Measurements from ENCODE around the gene PARD3. TPM values are rescaled to one million over a fixed set of nuclear protein-coding genes. Genes with fewer than 3 reads are reported as not detected.

Gene PARD3
- total RNA-seq, 1 experiment from 2014 or later: 154 TPM

- Histone ChIP-seq H3K4me3 (ENCODE audit: low read length) (no peak overlapping the region), H3K9me2 (replicated peaks; ENCODE audit: low read length) (no peaks in the 10 kb centered on the region), H3F3A (ENCODE audit: low read length, unreplicated experiment) (no peaks in the 10 kb centered on the region), H3K27ac (ENCODE audit: low read length) (no peak overlapping the region), H3K9ac (ENCODE audit: low read length) (no peak overlapping the region), H3K27me3 (ENCODE audit: low read length) (no peaks in the 10 kb centered on the region), H2AFZ (ENCODE audit: low read length) (no peak overlapping the region), H3K36me3 (ENCODE audit: low read depth, low read length) (no peaks in the 10 kb centered on the region), H3K4me1 (ENCODE audit: insufficient read depth, low read length) (no peaks in the 10 kb centered on the region), H4K20me1 (ENCODE audit: low read length) (no peaks in the 10 kb centered on the region), H3K79me2 (ENCODE audit: low read length) (no peaks in the 10 kb centered on the region), H3K9me3 (ENCODE audit: low read length) (no peaks in the 10 kb centered on the region), H3K4me2 (ENCODE audit: low read length) (no peak overlapping the region)
- CTCF ChIA-PET: no interaction called here
- ATAC-seq: no peak
- POLR2A ChIA-PET (ENCODE audit: unreplicated experiment): interaction anchor here (0.6 kb wide), 1 partner anchor 131 kb away, joined by 5 read pairs; no protein-coding TSS in a partner anchor
- TF ChIP-seq CTCF (conservative IDR thresholded peaks at IDR 0.05; ENCODE audit: low read depth, low read length) (no peak), EZH2phosphoT487 (IDR thresholded peaks at IDR 0.05; ENCODE audit: borderline replicate concordance, low read length) (no peak), EZH2 (IDR thresholded peaks at IDR 0.05; ENCODE audit: low read length, unreplicated experiment) (no peak)
- intact Hi-C loops (cut with micrococcal nuclease): no loop called here
- no peak for DNase-seq
- BruUV-seq (replicated peaks): no TSS peak
Measured at GRCh38 chr10:34830217-34830822, 15.2 kb upstream of the PARD3 start.

- H3K9ac ChIP-seq (ENCODE audit: low read length): no peak overlapping the region
- no peak overlapping the region for H3K27ac ChIP-seq (ENCODE audit: low read length)
- H4K20me1 ChIP-seq (ENCODE audit: low read length): no peaks in the 10 kb centered on the region
- no peaks in the 10 kb centered on the region for H3F3A ChIP-seq (ENCODE audit: low read length, unreplicated experiment)
- CTCF ChIA-PET: interaction anchor here (0.8 kb wide), 1 partner anchor 106 kb away, joined by 3 read pairs; no protein-coding TSS in a partner anchor
- intact Hi-C loops (cut with micrococcal nuclease): no loop called here
- H3K27me3 ChIP-seq (ENCODE audit: low read length): no peaks in the 10 kb centered on the region
- ATAC-seq (no peak), DNase-seq (no peak)
- no peaks in the 10 kb centered on the region for H3K9me3 ChIP-seq (ENCODE audit: low read length)
- H3K79me2 ChIP-seq (ENCODE audit: low read length): no peaks in the 10 kb centered on the region
- no peaks in the 10 kb centered on the region for H3K36me3 ChIP-seq (ENCODE audit: low read depth, low read length)
- H3K9me2 ChIP-seq (replicated peaks; ENCODE audit: low read length): no peaks in the 10 kb centered on the region
- no peak overlapping the region for H3K4me2 ChIP-seq (ENCODE audit: low read length)
- H3K4me1 ChIP-seq (ENCODE audit: insufficient read depth, low read length): peaks cover 4% of the 10 kb centered on the region
- POLR2A ChIA-PET (ENCODE audit: unreplicated experiment): no interaction called here
- no peak overlapping the region for H3K4me3 ChIP-seq (ENCODE audit: low read length)
- no peak overlapping the region for H2AFZ ChIP-seq (ENCODE audit: low read length)
- no peak for TF ChIP-seq CTCF (conservative IDR thresholded peaks at IDR 0.05; ENCODE audit: low read depth, low read length)
- no peak for TF ChIP-seq EZH2 (IDR thresholded peaks at IDR 0.05; ENCODE audit: low read length, unreplicated experiment)
- TF ChIP-seq EZH2phosphoT487 (IDR thresholded peaks at IDR 0.05; ENCODE audit: borderline replicate concordance, low read length): no peak
- no TSS peak for BruUV-seq (replicated peaks)
Measured at GRCh38 chr10:34826857-34827766, 12.0 kb upstream of the PARD3 start.
